ENCODE results near the gene LRP2.

Gene LRP2

GRCh38 chr2:169119123-169119760 lies 243.1 kb downstream of the LRP2 start:
- TF ChIP-seq YY1 (IDR thresholded peaks at IDR 0.05; ENCODE audit: low read depth), result no peak
- TF ChIP-seq NFIC (IDR thresholded peaks at IDR 0.05), result peak; percentile 82
- TF ChIP-seq TEAD4 (IDR thresholded peaks at IDR 0.05), result peak; percentile 52; the same call in 1 of the 2 replicates
- no peak for TF ChIP-seq USF1 (IDR thresholded peaks at IDR 0.05)
- no peak for TF ChIP-seq CEBPB (IDR thresholded peaks at IDR 0.05)

GRCh38 chr2:169118060-169118459 lies 244.3 kb downstream of the LRP2 start:
- TF ChIP-seq REST (IDR thresholded peaks at IDR 0.05; ENCODE audit: low read depth) (no peak), MAX (IDR thresholded peaks at IDR 0.05) (no peak), TAF1 (IDR thresholded peaks at IDR 0.05; ENCODE audit: low read depth) (no peak), CEBPB (IDR thresholded peaks at IDR 0.05) (no peak), EGR1 (IDR thresholded peaks at IDR 0.05) (no peak), USF1 (IDR thresholded peaks at IDR 0.05) (no peak), CREB1 (IDR thresholded peaks at IDR 0.05; ENCODE audit: low read depth) (no peak), FOXM1 (IDR thresholded peaks at IDR 0.05; ENCODE audit: borderline replicate concordance, low read depth) (no peak), TEAD4 (IDR thresholded peaks at IDR 0.05) (no peak), TCF12 (IDR thresholded peaks at IDR 0.05; ENCODE audit: low read depth) (no peak), RAD21 (IDR thresholded peaks at IDR 0.05; ENCODE audit: low read depth) (no peak), ZBTB7A (IDR thresholded peaks at IDR 0.05; ENCODE audit: low read depth) (no peak), YY1 (IDR thresholded peaks at IDR 0.05; ENCODE audit: low read depth) (no peak), NFIC (IDR thresholded peaks at IDR 0.05) (no peak), EP300 (IDR thresholded peaks at IDR 0.05; ENCODE audit: borderline replicate concordance) (no peak)

- no peak for TF ChIP-seq RAD21 (IDR thresholded peaks at IDR 0.05; ENCODE audit: low read depth)
- TF ChIP-seq TCF12 (IDR thresholded peaks at IDR 0.05; ENCODE audit: low read depth), result no peak
- no peak for TF ChIP-seq EGR1 (IDR thresholded peaks at IDR 0.05)
- no peak for TF ChIP-seq NFIC (IDR thresholded peaks at IDR 0.05)
- no peak for TF ChIP-seq CEBPB (IDR thresholded peaks at IDR 0.05)
- no peak for TF ChIP-seq MAX (IDR thresholded peaks at IDR 0.05)
- TF ChIP-seq CREB1 (IDR thresholded peaks at IDR 0.05; ENCODE audit: low read depth), result no peak
- TF ChIP-seq TEAD4 (IDR thresholded peaks at IDR 0.05), result no peak
- no peak for TF ChIP-seq USF1 (IDR thresholded peaks at IDR 0.05)
- no peak for TF ChIP-seq REST (IDR thresholded peaks at IDR 0.05; ENCODE audit: low read depth)
- TF ChIP-seq YY1 (IDR thresholded peaks at IDR 0.05; ENCODE audit: low read depth), result no peak
- no peak for TF ChIP-seq TAF1 (IDR thresholded peaks at IDR 0.05; ENCODE audit: low read depth)
- no peak for TF ChIP-seq EP300 (IDR thresholded peaks at IDR 0.05; ENCODE audit: borderline replicate concordance)
- TF ChIP-seq ZBTB7A (IDR thresholded peaks at IDR 0.05; ENCODE audit: low read depth), result no peak
- no peak for TF ChIP-seq FOXM1 (IDR thresholded peaks at IDR 0.05; ENCODE audit: borderline replicate concordance, low read depth)
Measured at GRCh38 chr2:169116993-169117392, 245.3 kb downstream of the LRP2 start.

- TF ChIP-seq USF1 (IDR thresholded peaks at IDR 0.05) (no peak), MAX (IDR thresholded peaks at IDR 0.05) (no peak), REST (IDR thresholded peaks at IDR 0.05; ENCODE audit: low read depth) (no peak), FOXM1 (IDR thresholded peaks at IDR 0.05; ENCODE audit: borderline replicate concordance, low read depth) (no peak), CREB1 (IDR thresholded peaks at IDR 0.05; ENCODE audit: low read depth) (no peak), NFIC (IDR thresholded peaks at IDR 0.05) (no peak), TCF12 (IDR thresholded peaks at IDR 0.05; ENCODE audit: low read depth) (no peak), YY1 (IDR thresholded peaks at IDR 0.05; ENCODE audit: low read depth) (no peak), EGR1 (IDR thresholded peaks at IDR 0.05) (no peak), RAD21 (IDR thresholded peaks at IDR 0.05; ENCODE audit: low read depth) (no peak), TAF1 (IDR thresholded peaks at IDR 0.05; ENCODE audit: low read depth) (no peak), TEAD4 (IDR thresholded peaks at IDR 0.05) (no peak), CEBPB (IDR thresholded peaks at IDR 0.05) (no peak), EP300 (IDR thresholded peaks at IDR 0.05; ENCODE audit: borderline replicate concordance) (no peak)
Measured at GRCh38 chr2:169116327-169116726, 246.0 kb downstream of the LRP2 start.

All from Ishikawa (cell line).